Measurements from ENCODE around the gene COTL1. TPM values are rescaled to one million over a fixed set of nuclear protein-coding genes. Genes with fewer than 3 reads are reported as not detected.

Gene COTL1
- total and polyA plus RNA-seq, 2 of the 13 experiments (the other 11 are each of a cell fraction or from before 2014, with no cell fraction given) = 8.7 to 16.9 TPM

DNA sequence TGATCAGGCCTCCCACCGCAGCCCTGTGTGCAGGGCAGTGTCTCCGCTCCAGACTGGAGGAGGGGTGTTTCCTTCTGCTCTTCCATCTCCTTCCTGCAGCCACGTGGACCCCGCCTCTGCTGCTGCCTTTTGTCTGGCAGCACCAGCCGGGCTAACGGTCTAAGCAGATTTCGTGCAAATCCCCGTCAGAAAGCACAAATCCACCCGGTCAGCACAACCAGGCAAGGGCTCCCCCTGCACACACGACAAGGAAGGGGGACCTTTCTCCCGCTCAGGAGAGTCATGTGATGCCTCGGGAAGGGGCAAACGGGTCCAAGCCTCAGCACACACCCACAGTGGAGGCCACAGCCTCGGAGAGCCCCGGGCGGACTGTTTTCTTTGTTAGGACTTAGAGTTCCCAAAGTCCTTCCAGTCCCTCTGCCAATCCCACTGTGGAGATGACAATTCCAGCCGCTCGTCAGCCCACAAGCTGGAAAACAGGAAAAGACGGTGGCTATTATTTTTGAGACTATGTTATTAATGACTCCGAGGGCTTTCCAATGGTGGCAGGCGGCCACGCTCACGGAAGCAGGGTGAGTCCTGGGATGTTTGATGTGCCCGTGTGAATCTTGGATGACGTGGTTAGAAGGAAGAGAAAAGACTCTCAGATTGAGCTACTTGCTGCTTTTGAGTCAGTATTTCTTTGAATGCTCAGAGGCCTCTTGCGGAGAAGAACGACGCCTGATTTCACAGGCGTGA is 90.9 kb downstream of the COTL1 start:
- H3K36me3 ChIP-seq (replicated peaks in 1 of 2; ENCODE audit: control insufficient read depth in 1 of 2, insufficient read depth in 2 of 2, low read length in 2 of 2) = no peaks in the 10 kb centered on the region
- H2AFZ ChIP-seq (ENCODE audit: low read length) = no peak overlapping the region
- no peaks in the 10 kb centered on the region for H3K9me3 ChIP-seq (ENCODE audit: low read length)
- no peaks in the 10 kb centered on the region for H4K20me1 ChIP-seq (ENCODE audit: insufficient read depth, low read length)
- ChIA-PET POLR2A (no interaction called here), CTCF (ENCODE audit: low intra/inter-chr PET ratio, low total read pairs) (no interaction called here)
- no peak overlapping the region for H3K9ac ChIP-seq (ENCODE audit: insufficient read depth, low read depth, low read length)
- H3K27ac ChIP-seq (ENCODE audit: extremely low read length, insufficient read depth, low read length) = no peak overlapping the region
- no TSS peak for BruUV-seq (replicated peaks)
- TF ChIP-seq JUN (CRISPR knock-in tag; IDR thresholded peaks at IDR 0.05) = no peak
- 0 out of 4 replicates have a peak, but pooled peaks of 1 of the 2 experiments have one; percentile 23 for TF ChIP-seq MAFK (conservative IDR thresholded peaks at IDR 0.05 in 1 of 2, IDR thresholded peaks at IDR 0.05 in 1 of 2; ENCODE audit: low read length in 2 of 2)
- TF ChIP-seq, protein P1, sequence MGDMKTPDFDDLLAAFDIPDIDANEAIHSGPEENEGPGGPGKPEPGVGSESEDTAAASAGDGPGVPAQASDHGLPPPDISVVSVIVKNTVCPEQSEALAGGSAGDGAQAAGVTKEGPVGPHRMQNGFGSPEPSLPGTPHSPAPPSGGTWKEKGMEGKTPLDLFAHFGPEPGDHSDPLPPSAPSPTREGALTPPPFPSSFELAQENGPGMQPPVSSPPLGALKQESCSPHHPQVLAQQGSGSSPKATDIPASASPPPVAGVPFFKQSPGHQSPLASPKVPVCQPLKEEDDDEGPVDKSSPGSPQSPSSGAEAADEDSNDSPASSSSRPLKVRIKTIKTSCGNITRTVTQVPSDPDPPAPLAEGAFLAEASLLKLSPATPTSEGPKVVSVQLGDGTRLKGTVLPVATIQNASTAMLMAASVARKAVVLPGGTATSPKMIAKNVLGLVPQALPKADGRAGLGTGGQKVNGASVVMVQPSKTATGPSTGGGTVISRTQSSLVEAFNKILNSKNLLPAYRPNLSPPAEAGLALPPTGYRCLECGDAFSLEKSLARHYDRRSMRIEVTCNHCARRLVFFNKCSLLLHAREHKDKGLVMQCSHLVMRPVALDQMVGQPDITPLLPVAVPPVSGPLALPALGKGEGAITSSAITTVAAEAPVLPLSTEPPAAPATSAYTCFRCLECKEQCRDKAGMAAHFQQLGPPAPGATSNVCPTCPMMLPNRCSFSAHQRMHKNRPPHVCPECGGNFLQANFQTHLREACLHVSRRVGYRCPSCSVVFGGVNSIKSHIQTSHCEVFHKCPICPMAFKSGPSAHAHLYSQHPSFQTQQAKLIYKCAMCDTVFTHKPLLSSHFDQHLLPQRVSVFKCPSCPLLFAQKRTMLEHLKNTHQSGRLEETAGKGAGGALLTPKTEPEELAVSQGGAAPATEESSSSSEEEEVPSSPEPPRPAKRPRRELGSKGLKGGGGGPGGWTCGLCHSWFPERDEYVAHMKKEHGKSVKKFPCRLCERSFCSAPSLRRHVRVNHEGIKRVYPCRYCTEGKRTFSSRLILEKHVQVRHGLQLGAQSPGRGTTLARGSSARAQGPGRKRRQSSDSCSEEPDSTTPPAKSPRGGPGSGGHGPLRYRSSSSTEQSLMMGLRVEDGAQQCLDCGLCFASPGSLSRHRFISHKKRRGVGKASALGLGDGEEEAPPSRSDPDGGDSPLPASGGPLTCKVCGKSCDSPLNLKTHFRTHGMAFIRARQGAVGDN (CRISPR knock-in tag; IDR thresholded peaks at IDR 0.05) = peak; percentile 32
- no peaks in the 10 kb centered on the region; a peak in 2 of 5 replicates for H3K27me3 ChIP-seq (ENCODE audit: control insufficient read depth in 1 of 2, insufficient read depth in 2 of 2, low read length in 2 of 2)
- FAIRE-seq = no peak
- intact Hi-C loops (cut with micrococcal nuclease; ENCODE audit: unreplicated experiment) = no loop called here
- in situ Hi-C loops (cut with HindIII; ENCODE audit: extremely low pct_ligation_motif_present, low pct_unique_long_range_greater_than_20kb) = no loop called here
- no peaks in the 10 kb centered on the region for H3K79me2 ChIP-seq (ENCODE audit: insufficient read depth, low read length)
- DNase-seq (ENCODE audit: low spot score) = no peak
- ATAC-seq = no peak
- no peak overlapping the region for H3K4me3 ChIP-seq (replicated peaks in 1 of 3; ENCODE audit: insufficient read depth in 1 of 3, low read depth in 2 of 3, low read length in 3 of 3)
- 61% methylated on average over 27 of the region's 29 CpGs for WGBS (ENCODE audit: low lambda C conversion rate)
- no peaks in the 10 kb centered on the region for H3K4me1 ChIP-seq (ENCODE audit: insufficient read depth, low read length)
- no peak overlapping the region for H3K4me2 ChIP-seq (ENCODE audit: low read depth, low read length)
